ENCODE data around the gene FUT2. TPM values are rescaled to one million over a fixed set of nuclear protein-coding genes. Genes with fewer than 3 reads are reported as not detected.

Gene FUT2
- total RNA-seq, 4 donors from 2014 or later = 0.24 to 0.28 TPM; not detected in 2

GRCh38 chr19:48663667-48664066 is 32.1 kb upstream of the FUT2 start:
- ATAC-seq (ENCODE audit: low FRiP score) = no peak
- DNase-seq (ENCODE audit: low spot score) = no peak
- TF ChIP-seq CTCF (IDR thresholded peaks at IDR 0.05) = no peak

GRCh38 chr19:48664476-48664875 is 31.3 kb upstream of the FUT2 start:
- ATAC-seq (ENCODE audit: low FRiP score) (no peak), DNase-seq (ENCODE audit: low spot score) (no peak)
- TF ChIP-seq CTCF (IDR thresholded peaks at IDR 0.05) = no peak

- TF ChIP-seq CTCF (IDR thresholded peaks at IDR 0.05) = no peak
- DNase-seq (ENCODE audit: low spot score) = no peak
- no peak for ATAC-seq (ENCODE audit: low FRiP score)
Measured at GRCh38 chr19:48665786-48666185, 30.0 kb upstream of the FUT2 start.

GRCh38 chr19:48668332-48668731 is 27.4 kb upstream of the FUT2 start:
- ATAC-seq (ENCODE audit: low FRiP score) = no peak
- TF ChIP-seq CTCF (IDR thresholded peaks at IDR 0.05) = no peak
- no peak for DNase-seq (ENCODE audit: low spot score)

- ATAC-seq (ENCODE audit: low FRiP score) = no peak
- DNase-seq (ENCODE audit: low spot score) = no peak
- TF ChIP-seq CTCF (IDR thresholded peaks at IDR 0.05) = no peak
Measured at GRCh38 chr19:48668761-48669160, 27.0 kb upstream of the FUT2 start.

- DNase-seq (ENCODE audit: low spot score) = no peak
- ATAC-seq (ENCODE audit: low FRiP score) = no peak
- no peak for TF ChIP-seq CTCF (IDR thresholded peaks at IDR 0.05)
Measured at GRCh38 chr19:48669903-48670668, 25.7 kb upstream of the FUT2 start.
